HCT116 (cell line): ENCODE data around the gene SLC30A10. TPM values are rescaled to one million over a fixed set of nuclear protein-coding genes. Genes with fewer than 3 reads are reported as not detected.

Source experiments
- ATAC-seq: fragments of 200-7000 bp; cut with Tn5 transposase; 2 replicates; pipeline ENCODE4 v1.9.1; 2020; ENCODE audit warnings: mild to moderate bottlenecking, moderate library complexity
- BruUV-seq: library from RNA; stranded (reverse); fragments of 400-500 nt; replicated peaks from 2 replicates; lab custom pipeline; 2021; lab: Mats Ljungman, UMichigan
- CTCF ChIA-PET: fragments of 300-600 bp; sonication (Branson Sonifier 250); formaldehyde crosslinking; loops from one replicate; lab custom pipeline; 2021; ENCODE audit warnings: antibody characterized with exemption; lab: Charles Lee
- POLR2A ChIA-PET: fragments of 300-600, 350-600 bp; sonication (Branson Sonifier 250); formaldehyde crosslinking; loops from one replicate; lab custom pipeline; 2021; ENCODE audit warnings: antibody characterized with exemption; lab: Charles Lee
- RAD21 ChIA-PET, 2 experiments: fragments of 300-600 bp; sonication (Branson Sonifier 250); formaldehyde crosslinking; loops; one replicate each; lab custom pipeline; 2023; ENCODE audit warnings: low total read pairs in 2 of 2; ENCODE audit not compliant: uncharacterized antibody in 2 of 2, unreplicated experiment in 2 of 2, low non-redundant PET in 1 of 2; lab: Charles Lee
- DNase-seq: peaks from one replicate; pipeline ENCODE4 v3.0.0-alpha.2; 2010; ENCODE audit warnings: low read depth, low spot score
- H2AFZ ChIP-seq: fragments of 200-600 bp; shearing (Covaris generic), sonication (generic); 2 replicates; pipeline ENCODE4 v1.6.1; 2017; ENCODE audit warnings: low read depth, mixed run types, mixed read lengths, antibody characterized with exemption, low read length; ENCODE audit not compliant: poor library complexity, severe bottlenecking
- H3K27ac ChIP-seq: 2 replicates; pipeline ENCODE4 v1.5.1; 2012; ENCODE audit warnings: low read depth, low read length
- H3K27me3 ChIP-seq: fragments of 200-600 bp; sonication (generic); 2 replicates; pipeline ENCODE4 v1.6.1; 2016; ENCODE audit warnings: mixed run types, low read length, mixed read lengths; ENCODE audit not compliant: insufficient read depth
- H3K36me3 ChIP-seq, 2 experiments: fragments of 200-500 bp in 1 of 2; fragments of 200-600 bp in 1 of 2; sonication (Bioruptor generic) in 1 of 2; sonication (generic) in 1 of 2; 2 replicates each; pipeline versions ENCODE4 v1.5.1 to v1.6.1; 2014 to 2016; ENCODE audit warnings: low read length in 2 of 2, inconsistent platforms in 1 of 2, mixed read lengths in 1 of 2, mixed run types in 1 of 2; ENCODE audit not compliant: insufficient read depth in 2 of 2, control insufficient read depth in 1 of 2
- H3K4me1 ChIP-seq, 2 experiments: fragments of 200-600 bp in 1 of 2; sonication (generic) in 1 of 2; 2 replicates each; pipeline versions ENCODE4 v1.5.1 to v1.6.1; 2012 to 2017; ENCODE audit warnings: low read length in 2 of 2, inconsistent platforms in 1 of 2, mild to moderate bottlenecking in 1 of 2, mixed read lengths in 1 of 2, mixed run types in 1 of 2, moderate library complexity in 1 of 2; ENCODE audit not compliant: insufficient read depth in 2 of 2, control insufficient read depth in 1 of 2
- H3K4me2 ChIP-seq: fragments of 200-600 bp; sonication (generic); 2 replicates; pipeline ENCODE4 v1.6.1; 2017; ENCODE audit warnings: mixed run types, low read length, mixed read lengths
- H3K4me3 ChIP-seq, 2 experiments: fragments of 200-600 bp in 1 of 2; sonication (generic) in 1 of 2; replicated peaks in 1 of 2; 2 replicates each; pipeline ENCODE4 v1.5.1; 2011 to 2016; ENCODE audit warnings: low read length in 2 of 2, control low read depth in 1 of 2, low read depth in 1 of 2, mild to moderate bottlenecking in 1 of 2, mixed read lengths in 1 of 2, mixed run types in 1 of 2
- H3K79me2 ChIP-seq: fragments of 200-600 bp; sonication (generic); 2 replicates; pipeline ENCODE4 v1.6.1; 2017; ENCODE audit warnings: mild to moderate bottlenecking, mixed run types, low read length, moderate library complexity, mixed read lengths; ENCODE audit not compliant: insufficient read depth
- H3K9ac ChIP-seq: fragments of 200-600 bp; sonication (generic); 2 replicates; pipeline ENCODE4 v1.6.1; 2016; ENCODE audit warnings: low read length, mixed read lengths
- H3K9me2 ChIP-seq: fragments of 200-600 bp; sonication (generic), shearing (Covaris generic); 2 replicates; pipeline ENCODE4 v1.6.1; 2017; ENCODE audit warnings: mixed run types, mild to moderate bottlenecking, moderate library complexity; ENCODE audit not compliant: insufficient read depth
- H3K9me3 ChIP-seq, 2 experiments: fragments of 200-500 bp in 1 of 2; fragments of 200-600 bp in 1 of 2; sonication (Bioruptor generic) in 1 of 2; sonication (generic) in 1 of 2; 2 replicates each; pipeline ENCODE4 v1.6.1; 2014 to 2017; ENCODE audit warnings: low read length in 2 of 2, mixed read lengths in 2 of 2, inconsistent platforms in 1 of 2, low read depth in 1 of 2, mild to moderate bottlenecking in 1 of 2, mixed run types in 1 of 2, moderate library complexity in 1 of 2; ENCODE audit not compliant: control insufficient read depth in 1 of 2, insufficient read depth in 1 of 2
- H4K20me1 ChIP-seq: fragments of 200-600 bp; sonication (generic), shearing (Covaris generic); 2 replicates; pipeline ENCODE4 v1.6.1; 2017; ENCODE audit warnings: mixed run types, mild to moderate bottlenecking, moderate library complexity; ENCODE audit not compliant: insufficient read depth
- CTCF ChIP-seq, 3 experiments: fragments of 200-600 bp in 1 of 3; sonication (generic) in 1 of 3; IDR thresholded peaks in 2 of 3; conservative IDR thresholded peaks in 1 of 3; 2 replicates each; pipeline ENCODE4 v1.5.1; 2012 to 2017; ENCODE audit warnings: low read depth in 2 of 3, low read length in 2 of 3, antibody characterized with exemption in 1 of 3, borderline replicate concordance in 1 of 3, control low read depth in 1 of 3, mild to moderate bottlenecking in 1 of 3, mixed read lengths in 1 of 3, mixed run types in 1 of 3, moderate library complexity in 1 of 3; ENCODE audit not compliant: insufficient read depth in 1 of 3
- EGR1 ChIP-seq: IDR thresholded peaks from 2 replicates; pipeline ENCODE4 v1.6.1; 2012; ENCODE audit warnings: low read depth
- RAD21 ChIP-seq: IDR thresholded peaks from 2 replicates; pipeline ENCODE4 v1.6.1; 2012; ENCODE audit warnings: low read depth, mild to moderate bottlenecking
- SRF ChIP-seq: IDR thresholded peaks from 2 replicates; pipeline ENCODE4 v1.6.1; 2012; ENCODE audit warnings: low read depth
- ZBTB33 ChIP-seq: IDR thresholded peaks from 2 replicates; pipeline ENCODE4 v1.6.1; 2011; ENCODE audit warnings: mild to moderate bottlenecking, low read length, moderate library complexity; ENCODE audit not compliant: insufficient replicate concordance; ENCODE audit errors: extremely low read depth
- intact Hi-C: fragments of 100-400 bp; cut with micrococcal nuclease; formaldehyde crosslinking; loops from 2 replicates; pipeline ENCODE4 v1.10.0; 2022
- total RNA-seq: library from RNA; stranded (reverse); gene quantifications from one replicate; pipeline ENCODE4 v1.2.1, GENCODE V29; 2021; ENCODE audit not compliant: unreplicated experiment

Gene SLC30A10
- total RNA-seq, 1 experiment from 2014 or later: 0.15 TPM

- no peak overlapping the region for H3K9ac ChIP-seq
- H3K79me2 ChIP-seq: no peaks in the 10 kb centered on the region
- DNase-seq: peak; percentile 23
- BruUV-seq: no TSS peak
- no peaks in the 10 kb centered on the region for H4K20me1 ChIP-seq
- peak overlapping the region; percentile 36 for H3K4me2 ChIP-seq
- H3K9me2 ChIP-seq: no peaks in the 10 kb centered on the region
- H3K4me3 ChIP-seq: no peak overlapping the region
- ATAC-seq: peak; percentile 91
- no peaks in the 10 kb centered on the region for H3K36me3 ChIP-seq
- H3K27me3 ChIP-seq: peaks cover 37% of the 10 kb centered on the region
- TF ChIP-seq SRF (no peak), EGR1 (no peak), CTCF (IDR thresholded peaks at IDR 0.05 in 2 of 3, conservative IDR thresholded peaks at IDR 0.05 in 1 of 3; ENCODE audit: borderline replicate concordance in 1 of 3, insufficient read depth in 1 of 3, low read depth in 2 of 3, low read length in 2 of 3) (peak; percentile 57 to 60 (median 59); a peak in 5 of 6 replicates), ZBTB33 (no peak), RAD21 (peak; percentile 88)
- peak overlapping the region; percentile 69 for H2AFZ ChIP-seq
- intact Hi-C loops: loop anchor here (10.0 kb wide), 2 partner anchors 248 to 408 kb away; no protein-coding TSS in a partner anchor
- no peak overlapping the region for H3K27ac ChIP-seq
- ChIA-PET CTCF (no interaction called here), POLR2A (no interaction called here), RAD21 (no interaction called here)
- H3K4me1 ChIP-seq: no peaks in the 10 kb centered on the region
- no peaks in the 10 kb centered on the region for H3K9me3 ChIP-seq
These were observed 51.6 kb downstream of the SLC30A10 start for GRCh38 chr1:219876798-219877209.
